SK-N-SH treated with all-trans-retinoic acid at 6 μM for 48 hours (cell line): Measurements from ENCODE around the gene TCEA3.

Experiments
- ATAC-seq: fragments of 200-7000 bp; cut with Tn5 transposase; 3 replicates; pipeline ENCODE4 v1.9.1; 2020; ENCODE audit warnings: mild to moderate bottlenecking, moderate library complexity
- ARNTL ChIP-seq: fragments of 450-650 bp; formaldehyde crosslinking; IDR thresholded peaks from 2 replicates; pipeline ENCODE4 v1.5.0; 2020; ENCODE audit warnings: low read depth, mild to moderate bottlenecking, moderate library complexity, borderline replicate concordance
- BACH2 ChIP-seq: fragments of 250-450 bp; sonication (Bioruptor Pico); IDR thresholded peaks from 2 replicates; pipeline ENCODE4 v1.9.0; 2021; ENCODE audit warnings: mild to moderate bottlenecking, borderline replicate concordance
- CSDC2 ChIP-seq: fragments of 250-450 bp; sonication (Bioruptor Pico); IDR thresholded peaks from 2 replicates; pipeline ENCODE4 v1.5.0; 2020; ENCODE audit warnings: mild to moderate bottlenecking, moderate library complexity
- ESRRG ChIP-seq: fragments of 250-450 bp; sonication (Bioruptor Pico); IDR thresholded peaks from 2 replicates; pipeline ENCODE4 v1.6.1; 2021; ENCODE audit warnings: mild to moderate bottlenecking
- GLIS3 ChIP-seq: fragments of 250-450 bp; sonication (Bioruptor Pico); IDR thresholded peaks from 2 replicates; pipeline ENCODE4 v1.5.0; 2020; ENCODE audit warnings: mild to moderate bottlenecking, moderate library complexity
- ISL1 ChIP-seq: fragments of 250-450 bp; sonication (Bioruptor Pico); IDR thresholded peaks from 2 replicates; pipeline ENCODE4 v2.1.2; 2022; ENCODE audit warnings: mild to moderate bottlenecking, moderate library complexity
- OSR1 ChIP-seq: fragments of 250-450 bp; sonication (Bioruptor Pico); IDR thresholded peaks from 2 replicates; pipeline ENCODE4 v1.8.0; 2022; ENCODE audit warnings: moderate library complexity, mild to moderate bottlenecking, inconsistent platforms
- PPARA ChIP-seq: fragments of 250-450 bp; sonication (Bioruptor Pico); IDR thresholded peaks from 2 replicates; pipeline ENCODE4 v1.5.0; 2020; ENCODE audit warnings: mild to moderate bottlenecking, borderline replicate concordance
- RARB ChIP-seq: fragments of 250-450 bp; sonication (Bioruptor Pico); IDR thresholded peaks from 2 replicates; pipeline ENCODE4 v1.8.0; 2021; ENCODE audit warnings: mild to moderate bottlenecking, moderate library complexity
- SNAI2 ChIP-seq: fragments of 250-450 bp; sonication (Bioruptor Pico); IDR thresholded peaks from 2 replicates; pipeline ENCODE4 v1.5.0; 2020; ENCODE audit warnings: mild to moderate bottlenecking, moderate library complexity
- TOX ChIP-seq: fragments of 250-450 bp; sonication (Bioruptor Pico); IDR thresholded peaks from 2 replicates; pipeline ENCODE4 v1.8.0; 2021; ENCODE audit warnings: mild to moderate bottlenecking, moderate library complexity, borderline replicate concordance
- ZC3H10 ChIP-seq: fragments of 250-450 bp; sonication (Bioruptor Pico); IDR thresholded peaks from 2 replicates; pipeline ENCODE4 v1.5.1; 2021; ENCODE audit warnings: mild to moderate bottlenecking, moderate library complexity
- ZFP3 ChIP-seq: fragments of 250-450 bp; sonication (Bioruptor Pico); IDR thresholded peaks from 2 replicates; pipeline ENCODE4 v1.5.0; 2020; ENCODE audit warnings: mild to moderate bottlenecking, moderate library complexity
- ZFP30 ChIP-seq: fragments of 450-650 bp; formaldehyde crosslinking; IDR thresholded peaks from 2 replicates; pipeline ENCODE4 v1.5.0; 2022; ENCODE audit warnings: mild to moderate bottlenecking, moderate library complexity
- ZNF565 ChIP-seq: fragments of 450-650 bp; formaldehyde crosslinking; conservative IDR thresholded peaks from 2 replicates; pipeline ENCODE4 v1.5.0; 2020; ENCODE audit warnings: low read depth, mild to moderate bottlenecking, moderate library complexity
- ZNF8 ChIP-seq: fragments of 450-650 bp; formaldehyde crosslinking; IDR thresholded peaks from 2 replicates; pipeline ENCODE4 v1.5.0; 2020; ENCODE audit warnings: mild to moderate bottlenecking, moderate library complexity
- TF ChIP-seq, protein P1 (sequence below): fragments of 250-450 bp; sonication (Bioruptor Pico); IDR thresholded peaks from 2 replicates; pipeline ENCODE4 v1.5.1; 2021; ENCODE audit warnings: mild to moderate bottlenecking, moderate library complexity
- TF ChIP-seq, protein P2 (sequence below): fragments of 250-450 bp; sonication (Bioruptor Pico); IDR thresholded peaks from 2 replicates; pipeline ENCODE4 v1.5.0; 2020; ENCODE audit warnings: mild to moderate bottlenecking, moderate library complexity
- TF ChIP-seq, protein P3 (sequence below): fragments of 250-450 bp; sonication (Bioruptor Pico); IDR thresholded peaks from 2 replicates; pipeline ENCODE4 v1.8.0; 2021; ENCODE audit warnings: low read depth, mild to moderate bottlenecking, moderate library complexity, borderline replicate concordance

The TCEA3 gene

GRCh38 chr1:23469372-23469982 lies 44.9 kb upstream of the TCEA3 start:
- no peak for ATAC-seq

DNA sequence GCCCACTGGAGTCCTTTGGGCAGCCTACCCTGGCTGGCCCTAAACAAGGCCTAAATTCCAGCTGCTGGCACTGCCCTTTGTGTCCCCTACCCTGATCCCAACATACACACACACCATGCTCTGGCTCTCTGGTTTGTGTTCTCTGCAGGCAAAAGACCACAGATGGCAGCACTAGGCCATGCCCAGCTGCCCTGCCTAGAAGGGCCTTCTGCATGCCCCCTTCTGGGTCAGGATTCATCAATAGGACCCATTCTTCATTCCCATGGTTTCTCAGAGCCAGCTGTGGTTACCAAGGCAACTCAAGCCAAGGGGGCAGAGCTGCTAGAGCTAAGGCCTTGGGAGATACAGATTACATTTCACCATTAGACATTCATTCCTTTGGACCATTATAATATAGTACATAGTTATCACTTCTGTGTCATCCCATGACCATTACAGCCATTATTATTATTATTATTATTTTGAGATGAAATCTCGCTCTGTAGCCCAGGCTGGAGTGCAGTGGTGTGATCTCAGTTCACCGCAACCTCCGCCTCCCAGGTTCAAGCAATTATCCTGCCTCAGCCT lies 42.0 kb upstream of the TCEA3 start:
- ATAC-seq: no peak

More at GRCh38 chr1:23469372-23469982, 44.9 kb upstream of the TCEA3 start:
- TF ChIP-seq ZFP30 (CRISPR knock-in tag): no peak
- TF ChIP-seq ARNTL (CRISPR knock-in tag): no peak
- no peak for TF ChIP-seq SNAI2 (CRISPR knock-in tag)

DNA sequence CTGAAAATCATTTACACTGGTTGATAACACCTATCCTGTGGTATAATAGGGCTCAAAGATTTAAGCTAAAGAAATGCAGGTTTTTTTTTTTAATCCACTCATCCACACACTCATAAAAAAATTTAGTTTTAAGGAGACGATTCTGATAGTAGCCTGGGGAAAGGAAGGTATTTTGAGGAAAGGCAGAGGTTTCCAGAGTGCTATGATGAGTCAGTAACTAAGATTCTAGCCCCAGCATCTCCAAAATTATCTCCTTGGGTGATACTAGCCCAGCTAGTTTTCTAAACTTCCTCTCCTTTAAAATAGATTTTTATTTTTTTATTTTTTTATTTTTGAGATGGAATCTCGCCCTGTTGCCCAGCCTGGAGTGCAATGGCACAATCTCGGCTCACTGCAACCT lies 38.7 kb upstream of the TCEA3 start:
- no peak for ATAC-seq
- TF ChIP-seq ZFP30 (CRISPR knock-in tag) (no peak), ZNF8 (no peak), BACH2 (no peak)

More for the DNA sequence above, 42.0 kb upstream of the TCEA3 start:
- TF ChIP-seq ZC3H10 (CRISPR knock-in tag) (no peak), TOX (CRISPR knock-in tag) (no peak), ESRRG (CRISPR knock-in tag) (no peak), PPARA (no peak), ISL1 (CRISPR knock-in tag) (no peak)
- TF ChIP-seq, all 23 proteins: peak for 0

GRCh38 chr1:23462766-23463165 lies 38.2 kb upstream of the TCEA3 start:
- TF ChIP-seq TOX (CRISPR knock-in tag) (no peak), GLIS3 (CRISPR knock-in tag) (no peak), PPARA (no peak), ZC3H10 (CRISPR knock-in tag) (no peak)
- TF ChIP-seq, protein P1, sequence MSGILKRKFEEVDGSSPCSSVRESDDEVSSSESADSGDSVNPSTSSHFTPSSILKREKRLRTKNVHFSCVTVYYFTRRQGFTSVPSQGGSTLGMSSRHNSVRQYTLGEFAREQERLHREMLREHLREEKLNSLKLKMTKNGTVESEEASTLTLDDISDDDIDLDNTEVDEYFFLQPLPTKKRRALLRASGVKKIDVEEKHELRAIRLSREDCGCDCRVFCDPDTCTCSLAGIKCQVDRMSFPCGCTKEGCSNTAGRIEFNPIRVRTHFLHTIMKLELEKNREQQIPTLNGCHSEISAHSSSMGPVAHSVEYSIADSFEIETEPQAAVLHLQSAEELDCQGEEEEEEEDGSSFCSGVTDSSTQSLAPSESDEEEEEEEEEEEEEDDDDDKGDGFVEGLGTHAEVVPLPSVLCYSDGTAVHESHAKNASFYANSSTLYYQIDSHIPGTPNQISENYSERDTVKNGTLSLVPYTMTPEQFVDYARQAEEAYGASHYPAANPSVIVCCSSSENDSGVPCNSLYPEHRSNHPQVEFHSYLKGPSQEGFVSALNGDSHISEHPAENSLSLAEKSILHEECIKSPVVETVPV (CRISPR knock-in tag): no peak
- ATAC-seq: no peak

DNA sequence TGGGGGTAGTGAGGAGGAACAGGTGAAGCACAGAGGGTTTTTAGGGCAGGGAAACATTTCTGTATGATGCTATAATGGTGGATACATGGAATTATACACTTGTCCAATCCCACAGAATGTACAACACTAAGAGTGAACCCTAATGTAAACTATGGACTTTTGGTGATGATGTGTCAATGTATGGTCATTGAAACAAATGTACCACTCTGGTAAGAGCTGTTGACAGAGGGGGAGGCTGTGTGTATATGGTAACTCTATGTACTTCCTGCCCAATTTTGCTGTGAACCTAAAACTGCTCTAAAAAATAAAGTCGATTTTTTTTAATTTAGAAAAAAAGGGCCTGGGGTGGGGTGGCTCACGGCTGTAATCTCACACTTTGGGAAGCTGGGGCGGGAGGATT lies 36.5 kb upstream of the TCEA3 start:
- ATAC-seq: no peak
- TF ChIP-seq, protein P2, sequence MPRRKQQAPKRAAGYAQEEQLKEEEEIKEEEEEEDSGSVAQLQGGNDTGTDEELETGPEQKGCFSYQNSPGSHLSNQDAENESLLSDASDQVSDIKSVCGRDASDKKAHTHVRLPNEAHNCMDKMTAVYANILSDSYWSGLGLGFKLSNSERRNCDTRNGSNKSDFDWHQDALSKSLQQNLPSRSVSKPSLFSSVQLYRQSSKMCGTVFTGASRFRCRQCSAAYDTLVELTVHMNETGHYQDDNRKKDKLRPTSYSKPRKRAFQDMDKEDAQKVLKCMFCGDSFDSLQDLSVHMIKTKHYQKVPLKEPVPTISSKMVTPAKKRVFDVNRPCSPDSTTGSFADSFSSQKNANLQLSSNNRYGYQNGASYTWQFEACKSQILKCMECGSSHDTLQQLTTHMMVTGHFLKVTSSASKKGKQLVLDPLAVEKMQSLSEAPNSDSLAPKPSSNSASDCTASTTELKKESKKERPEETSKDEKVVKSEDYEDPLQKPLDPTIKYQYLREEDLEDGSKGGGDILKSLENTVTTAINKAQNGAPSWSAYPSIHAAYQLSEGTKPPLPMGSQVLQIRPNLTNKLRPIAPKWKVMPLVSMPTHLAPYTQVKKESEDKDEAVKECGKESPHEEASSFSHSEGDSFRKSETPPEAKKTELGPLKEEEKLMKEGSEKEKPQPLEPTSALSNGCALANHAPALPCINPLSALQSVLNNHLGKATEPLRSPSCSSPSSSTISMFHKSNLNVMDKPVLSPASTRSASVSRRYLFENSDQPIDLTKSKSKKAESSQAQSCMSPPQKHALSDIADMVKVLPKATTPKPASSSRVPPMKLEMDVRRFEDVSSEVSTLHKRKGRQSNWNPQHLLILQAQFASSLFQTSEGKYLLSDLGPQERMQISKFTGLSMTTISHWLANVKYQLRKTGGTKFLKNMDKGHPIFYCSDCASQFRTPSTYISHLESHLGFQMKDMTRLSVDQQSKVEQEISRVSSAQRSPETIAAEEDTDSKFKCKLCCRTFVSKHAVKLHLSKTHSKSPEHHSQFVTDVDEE: no peak
- TF ChIP-seq ZNF8 (no peak), ARNTL (CRISPR knock-in tag) (no peak), GLIS3 (CRISPR knock-in tag) (no peak), ESRRG (CRISPR knock-in tag) (no peak), ZFP3 (CRISPR knock-in tag) (no peak), BACH2 (no peak), SNAI2 (CRISPR knock-in tag) (no peak), ZC3H10 (CRISPR knock-in tag) (no peak), ISL1 (CRISPR knock-in tag) (no peak), ZFP30 (CRISPR knock-in tag) (no peak), RARB (CRISPR knock-in tag) (no peak), ZNF565 (no peak), OSR1 (CRISPR knock-in tag) (no peak), CSDC2 (CRISPR knock-in tag) (no peak)
- TF ChIP-seq, protein P3, sequence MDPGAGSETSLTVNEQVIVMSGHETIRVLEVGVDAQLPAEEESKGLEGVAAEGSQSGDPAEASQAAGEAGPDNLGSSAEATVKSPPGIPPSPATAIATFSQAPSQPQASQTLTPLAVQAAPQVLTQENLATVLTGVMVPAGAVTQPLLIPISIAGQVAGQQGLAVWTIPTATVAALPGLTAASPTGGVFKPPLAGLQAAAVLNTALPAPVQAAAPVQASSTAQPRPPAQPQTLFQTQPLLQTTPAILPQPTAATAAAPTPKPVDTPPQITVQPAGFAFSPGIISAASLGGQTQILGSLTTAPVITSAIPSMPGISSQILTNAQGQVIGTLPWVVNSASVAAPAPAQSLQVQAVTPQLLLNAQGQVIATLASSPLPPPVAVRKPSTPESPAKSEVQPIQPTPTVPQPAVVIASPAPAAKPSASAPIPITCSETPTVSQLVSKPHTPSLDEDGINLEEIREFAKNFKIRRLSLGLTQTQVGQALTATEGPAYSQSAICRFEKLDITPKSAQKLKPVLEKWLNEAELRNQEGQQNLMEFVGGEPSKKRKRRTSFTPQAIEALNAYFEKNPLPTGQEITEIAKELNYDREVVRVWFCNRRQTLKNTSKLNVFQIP: no peak
- TF ChIP-seq, protein P1 (CRISPR knock-in tag): no peak
